HCT116 (cell line): ENCODE data around the gene LCP1. TPM values are rescaled to one million over a fixed set of nuclear protein-coding genes. Genes with fewer than 3 reads are reported as not detected.

Experiments
- ATAC-seq: fragments of 200-7000 bp; cut with Tn5 transposase; 2 replicates; pipeline ENCODE4 v1.9.1; 2020; ENCODE audit warnings: mild to moderate bottlenecking, moderate library complexity
- BruUV-seq: library from RNA; stranded (reverse); fragments of 400-500 nt; replicated peaks from 2 replicates; lab custom pipeline; 2021; lab: Mats Ljungman, UMichigan
- CTCF ChIA-PET: fragments of 300-600 bp; sonication (Branson Sonifier 250); formaldehyde crosslinking; loops from one replicate; lab custom pipeline; 2021; ENCODE audit warnings: antibody characterized with exemption; lab: Charles Lee
- POLR2A ChIA-PET: fragments of 300-600, 350-600 bp; sonication (Branson Sonifier 250); formaldehyde crosslinking; loops from one replicate; lab custom pipeline; 2021; ENCODE audit warnings: antibody characterized with exemption; lab: Charles Lee
- RAD21 ChIA-PET, 2 experiments: fragments of 300-600 bp; sonication (Branson Sonifier 250); formaldehyde crosslinking; loops; one replicate each; lab custom pipeline; 2023; ENCODE audit warnings: low total read pairs in 2 of 2; ENCODE audit not compliant: uncharacterized antibody in 2 of 2, unreplicated experiment in 2 of 2, low non-redundant PET in 1 of 2; lab: Charles Lee
- DNase-seq: peaks from one replicate; pipeline ENCODE4 v3.0.0-alpha.2; 2010; ENCODE audit warnings: low read depth, low spot score
- H2AFZ ChIP-seq: fragments of 200-600 bp; shearing (Covaris generic), sonication (generic); 2 replicates; pipeline ENCODE4 v1.6.1; 2017; ENCODE audit warnings: low read depth, mixed run types, mixed read lengths, antibody characterized with exemption, low read length; ENCODE audit not compliant: poor library complexity, severe bottlenecking
- H3K27ac ChIP-seq: 2 replicates; pipeline ENCODE4 v1.5.1; 2012; ENCODE audit warnings: low read depth, low read length
- H3K27me3 ChIP-seq: fragments of 200-600 bp; sonication (generic); 2 replicates; pipeline ENCODE4 v1.6.1; 2016; ENCODE audit warnings: mixed run types, low read length, mixed read lengths; ENCODE audit not compliant: insufficient read depth
- H3K36me3 ChIP-seq, 2 experiments: fragments of 200-500 bp in 1 of 2; fragments of 200-600 bp in 1 of 2; sonication (Bioruptor generic) in 1 of 2; sonication (generic) in 1 of 2; 2 replicates each; pipeline versions ENCODE4 v1.5.1 to v1.6.1; 2014 to 2016; ENCODE audit warnings: low read length in 2 of 2, inconsistent platforms in 1 of 2, mixed read lengths in 1 of 2, mixed run types in 1 of 2; ENCODE audit not compliant: insufficient read depth in 2 of 2, control insufficient read depth in 1 of 2
- H3K4me1 ChIP-seq, 2 experiments: fragments of 200-600 bp in 1 of 2; sonication (generic) in 1 of 2; 2 replicates each; pipeline versions ENCODE4 v1.5.1 to v1.6.1; 2012 to 2017; ENCODE audit warnings: low read length in 2 of 2, inconsistent platforms in 1 of 2, mild to moderate bottlenecking in 1 of 2, mixed read lengths in 1 of 2, mixed run types in 1 of 2, moderate library complexity in 1 of 2; ENCODE audit not compliant: insufficient read depth in 2 of 2, control insufficient read depth in 1 of 2
- H3K4me2 ChIP-seq: fragments of 200-600 bp; sonication (generic); 2 replicates; pipeline ENCODE4 v1.6.1; 2017; ENCODE audit warnings: mixed run types, low read length, mixed read lengths
- H3K4me3 ChIP-seq, 2 experiments: fragments of 200-600 bp in 1 of 2; sonication (generic) in 1 of 2; replicated peaks in 1 of 2; 2 replicates each; pipeline ENCODE4 v1.5.1; 2011 to 2016; ENCODE audit warnings: low read length in 2 of 2, control low read depth in 1 of 2, low read depth in 1 of 2, mild to moderate bottlenecking in 1 of 2, mixed read lengths in 1 of 2, mixed run types in 1 of 2
- H3K79me2 ChIP-seq: fragments of 200-600 bp; sonication (generic); 2 replicates; pipeline ENCODE4 v1.6.1; 2017; ENCODE audit warnings: mild to moderate bottlenecking, mixed run types, low read length, moderate library complexity, mixed read lengths; ENCODE audit not compliant: insufficient read depth
- H3K9ac ChIP-seq: fragments of 200-600 bp; sonication (generic); 2 replicates; pipeline ENCODE4 v1.6.1; 2016; ENCODE audit warnings: low read length, mixed read lengths
- H3K9me2 ChIP-seq: fragments of 200-600 bp; sonication (generic), shearing (Covaris generic); 2 replicates; pipeline ENCODE4 v1.6.1; 2017; ENCODE audit warnings: mixed run types, mild to moderate bottlenecking, moderate library complexity; ENCODE audit not compliant: insufficient read depth
- H3K9me3 ChIP-seq, 2 experiments: fragments of 200-500 bp in 1 of 2; fragments of 200-600 bp in 1 of 2; sonication (Bioruptor generic) in 1 of 2; sonication (generic) in 1 of 2; 2 replicates each; pipeline ENCODE4 v1.6.1; 2014 to 2017; ENCODE audit warnings: low read length in 2 of 2, mixed read lengths in 2 of 2, inconsistent platforms in 1 of 2, low read depth in 1 of 2, mild to moderate bottlenecking in 1 of 2, mixed run types in 1 of 2, moderate library complexity in 1 of 2; ENCODE audit not compliant: control insufficient read depth in 1 of 2, insufficient read depth in 1 of 2
- H4K20me1 ChIP-seq: fragments of 200-600 bp; sonication (generic), shearing (Covaris generic); 2 replicates; pipeline ENCODE4 v1.6.1; 2017; ENCODE audit warnings: mixed run types, mild to moderate bottlenecking, moderate library complexity; ENCODE audit not compliant: insufficient read depth
- CBX3 ChIP-seq: IDR thresholded peaks from 2 replicates; pipeline ENCODE4 v1.6.1; 2012; ENCODE audit warnings: low read depth
- CEBPB ChIP-seq: IDR thresholded peaks from 2 replicates; pipeline ENCODE4 v1.6.1; 2012; ENCODE audit warnings: low read depth
- CTCF ChIP-seq, 3 experiments: fragments of 200-600 bp in 1 of 3; sonication (generic) in 1 of 3; IDR thresholded peaks in 2 of 3; conservative IDR thresholded peaks in 1 of 3; 2 replicates each; pipeline ENCODE4 v1.5.1; 2012 to 2017; ENCODE audit warnings: low read depth in 2 of 3, low read length in 2 of 3, antibody characterized with exemption in 1 of 3, borderline replicate concordance in 1 of 3, control low read depth in 1 of 3, mild to moderate bottlenecking in 1 of 3, mixed read lengths in 1 of 3, mixed run types in 1 of 3, moderate library complexity in 1 of 3; ENCODE audit not compliant: insufficient read depth in 1 of 3
- EGR1 ChIP-seq: IDR thresholded peaks from 2 replicates; pipeline ENCODE4 v1.6.1; 2012; ENCODE audit warnings: low read depth
- ELF1 ChIP-seq: IDR thresholded peaks from 2 replicates; pipeline ENCODE4 v1.6.1; 2012; ENCODE audit warnings: low read depth, borderline replicate concordance
- EZH2 ChIP-seq: fragments of 200-600 bp; sonication (generic); IDR thresholded peaks from 2 replicates; pipeline ENCODE4 v1.6.1; 2017; ENCODE audit warnings: antibody characterized with exemption, mixed run types
- EZH2phosphoT487 ChIP-seq: fragments of 200-600 bp; IDR thresholded peaks from 2 replicates; pipeline ENCODE4 v1.6.1; 2018; ENCODE audit warnings: antibody characterized with exemption, borderline replicate concordance
- FOSL1 ChIP-seq: IDR thresholded peaks from 2 replicates; pipeline ENCODE4 v1.6.1; 2012; ENCODE audit warnings: low read depth
- JUND ChIP-seq: IDR thresholded peaks from 2 replicates; pipeline ENCODE4 v1.6.1; 2012
- MAX ChIP-seq: IDR thresholded peaks from 2 replicates; pipeline ENCODE4 v1.6.1; 2012
- POLR2A ChIP-seq: IDR thresholded peaks from 2 replicates; pipeline ENCODE4 v1.7.0; 2011; ENCODE audit warnings: borderline replicate concordance; ENCODE audit not compliant: insufficient read depth, insufficient read length; ENCODE audit errors: extremely low read depth
- POLR2AphosphoS5 ChIP-seq: IDR thresholded peaks from 2 replicates; pipeline ENCODE4 v1.6.1; 2011; ENCODE audit warnings: mild to moderate bottlenecking, low read depth, low read length, moderate library complexity
- RAD21 ChIP-seq: IDR thresholded peaks from 2 replicates; pipeline ENCODE4 v1.6.1; 2012; ENCODE audit warnings: low read depth, mild to moderate bottlenecking
- REST ChIP-seq: IDR thresholded peaks from 2 replicates; pipeline ENCODE4 v1.6.1; 2012; ENCODE audit warnings: low read depth
- SIN3A ChIP-seq: IDR thresholded peaks from 2 replicates; pipeline ENCODE4 v1.6.1; 2012; ENCODE audit warnings: low read depth
- SRF ChIP-seq: IDR thresholded peaks from 2 replicates; pipeline ENCODE4 v1.6.1; 2012; ENCODE audit warnings: low read depth
- TCF7L2 ChIP-seq: IDR thresholded peaks from 2 replicates; pipeline ENCODE4 v1.7.0; 2011; ENCODE audit warnings: borderline replicate concordance, inconsistent platforms; ENCODE audit not compliant: insufficient read depth, insufficient read length; ENCODE audit errors: extremely low read depth
- YY1 ChIP-seq: IDR thresholded peaks from 2 replicates; pipeline ENCODE4 v1.6.1; 2011; ENCODE audit warnings: low read length, low read depth, moderate library complexity, mild to moderate bottlenecking; ENCODE audit not compliant: insufficient replicate concordance; ENCODE audit errors: extremely low read depth
- ZBTB33 ChIP-seq: IDR thresholded peaks from 2 replicates; pipeline ENCODE4 v1.6.1; 2011; ENCODE audit warnings: mild to moderate bottlenecking, low read length, moderate library complexity; ENCODE audit not compliant: insufficient replicate concordance; ENCODE audit errors: extremely low read depth
- ZNF274 ChIP-seq: fragments of 200-500 bp; sonication (Bioruptor generic); IDR thresholded peaks from 2 replicates; pipeline ENCODE4 v1.6.1; 2014; ENCODE audit warnings: mild to moderate bottlenecking, low read depth, low read length, inconsistent platforms
- intact Hi-C: fragments of 100-400 bp; cut with micrococcal nuclease; formaldehyde crosslinking; loops from 2 replicates; pipeline ENCODE4 v1.10.0; 2022
- total RNA-seq: library from RNA; stranded (reverse); gene quantifications from one replicate; pipeline ENCODE4 v1.2.1, GENCODE V29; 2021; ENCODE audit not compliant: unreplicated experiment

The LCP1 gene
- total RNA-seq, 1 experiment from 2014 or later: 2.2 TPM

GRCh38 chr13:46183018-46183946 is 1.3 kb upstream of the LCP1 start:
- ChIA-PET POLR2A (no interaction called here), RAD21 (no interaction called here), CTCF (no interaction called here)
- no peaks in the 10 kb centered on the region for H3K36me3 ChIP-seq
- ATAC-seq: no peak
- no peaks in the 10 kb centered on the region for H3K79me2 ChIP-seq
- intact Hi-C loops: no loop called here
- H3K27me3 ChIP-seq: no peaks in the 10 kb centered on the region
- no peak overlapping the region for H3K27ac ChIP-seq
- H3K4me3 ChIP-seq: no peak overlapping the region
- no peak overlapping the region for H3K4me2 ChIP-seq
- no peak for DNase-seq
- no peak for TF ChIP-seq SIN3A
- TF ChIP-seq POLR2AphosphoS5: no peak
- TF ChIP-seq ELF1: no peak
- no peak for TF ChIP-seq CTCF (IDR thresholded peaks at IDR 0.05 in 2 of 3, conservative IDR thresholded peaks at IDR 0.05 in 1 of 3; ENCODE audit: borderline replicate concordance in 1 of 3, insufficient read depth in 1 of 3, low read depth in 2 of 3, low read length in 2 of 3)
- TF ChIP-seq RAD21: no peak
- TF ChIP-seq ZNF274: no peak
- no peak for TF ChIP-seq EZH2phosphoT487
- no peak for TF ChIP-seq JUND
- no peak for TF ChIP-seq CBX3
- TF ChIP-seq POLR2A: no peak
- TF ChIP-seq SRF: no peak
- no peak for TF ChIP-seq ZBTB33
- no peak for TF ChIP-seq CEBPB
- TF ChIP-seq REST: no peak
- TF ChIP-seq EZH2: no peak
- TF ChIP-seq EGR1: no peak
- no peak for TF ChIP-seq YY1
- no peak for TF ChIP-seq MAX
- TF ChIP-seq FOSL1: no peak
- TF ChIP-seq TCF7L2: no peak
- TF ChIP-seq, all 23 proteins: peak for 0
- Histone ChIP-seq H3K9ac (no peak overlapping the region), H3K4me1 (no peaks in the 10 kb centered on the region), H3K9me2 (no peaks in the 10 kb centered on the region), H3K9me3 (no peaks in the 10 kb centered on the region), H4K20me1 (no peaks in the 10 kb centered on the region), H2AFZ (no peak overlapping the region)
- no TSS peak for BruUV-seq
